GM12875 (cell line): Measurements from ENCODE around the gene CSPG4.

ENCODE experiments used
- H3K4me3 ChIP-seq: one replicate; pipeline ENCODE4 v1.5.1; 2011; ENCODE audit warnings: low read depth, low read length, control low read depth
- CTCF ChIP-seq: IDR thresholded peaks from 2 replicates; pipeline ENCODE4 v1.5.1; 2011; ENCODE audit warnings: low read depth, mild to moderate bottlenecking, control low read depth, inconsistent platforms, low read length, moderate library complexity, borderline replicate concordance; ENCODE audit not compliant: insufficient read depth

CSPG4 gene

DNA sequence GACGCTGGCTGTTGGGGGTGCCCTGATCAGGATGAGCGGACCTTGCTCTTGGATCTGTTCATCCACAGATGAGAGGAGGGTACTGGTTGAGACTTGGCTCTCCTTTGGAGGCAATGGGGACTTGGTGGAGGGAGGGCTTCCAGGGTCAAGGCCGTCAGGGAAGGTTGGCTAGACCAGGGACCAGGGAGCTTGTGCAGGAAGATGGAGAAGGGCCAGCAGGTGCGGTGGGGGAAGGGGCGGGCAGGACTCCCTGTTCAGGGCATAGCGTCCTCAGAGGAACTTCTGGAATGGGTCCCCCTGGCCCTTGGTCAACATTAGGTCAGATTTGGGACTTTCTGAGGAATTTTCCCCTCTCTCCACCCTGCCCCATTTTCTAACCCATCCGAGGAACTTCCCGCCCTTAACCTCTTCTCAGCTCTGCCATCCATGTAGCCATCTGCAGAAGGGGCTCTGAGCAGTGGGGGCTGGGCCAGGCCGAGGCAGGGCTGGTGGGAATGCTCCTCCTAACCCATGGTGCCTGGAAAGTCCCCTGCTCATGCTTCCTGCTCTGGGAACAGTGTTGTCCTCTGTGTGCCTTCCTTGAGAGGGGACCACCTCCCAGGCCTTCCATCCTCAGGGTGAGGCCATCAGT, 53.4 kb downstream of the CSPG4 start:
- TF ChIP-seq CTCF = no peak
- H3K4me3 ChIP-seq = no peak overlapping the region

GRCh38 chr15:75656813-75657212, 55.8 kb downstream of the CSPG4 start:
- no peak for TF ChIP-seq CTCF
- H3K4me3 ChIP-seq = no peak overlapping the region

DNA sequence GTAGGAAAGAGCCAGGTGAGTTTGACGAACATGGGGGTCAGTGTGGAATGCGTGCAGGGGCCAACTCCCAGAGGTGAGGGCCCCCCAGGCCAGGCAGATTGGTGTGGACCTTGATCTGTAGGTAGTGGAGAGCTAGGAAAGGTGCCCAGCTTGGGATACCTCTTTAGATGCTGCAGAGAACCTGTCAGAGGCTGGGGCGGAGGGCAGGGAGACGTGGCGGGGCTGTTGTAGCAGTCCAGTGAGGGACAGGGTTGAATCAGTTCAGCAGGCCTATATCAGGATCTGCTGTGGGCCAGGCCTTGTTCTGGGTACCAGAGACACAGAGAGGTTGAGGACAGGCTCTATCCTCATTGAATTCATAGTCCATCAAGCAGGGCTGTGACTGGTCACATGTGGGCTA, 56.3 kb downstream of the CSPG4 start:
- TF ChIP-seq CTCF = no peak
- no peak overlapping the region for H3K4me3 ChIP-seq

DNA sequence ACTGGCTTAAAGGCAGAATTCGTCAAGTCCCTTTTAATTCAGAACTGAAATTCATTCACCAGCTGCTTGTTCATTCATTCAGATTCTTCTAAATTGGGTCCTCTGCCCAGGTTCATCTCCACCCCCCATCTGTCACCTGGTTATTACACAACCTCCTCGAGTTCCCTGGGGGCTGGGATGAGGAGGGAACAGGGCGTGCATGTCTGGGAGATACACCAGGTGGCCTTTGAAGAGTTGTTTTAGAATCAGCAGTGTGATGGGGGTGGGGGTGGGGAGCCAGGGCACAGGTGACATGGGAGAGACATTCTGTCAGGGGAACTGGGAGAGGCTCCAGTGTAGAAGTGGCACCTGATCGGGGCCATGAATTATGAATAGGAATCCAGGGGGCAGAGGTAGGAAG, 56.7 kb downstream of the CSPG4 start:
- no peak overlapping the region for H3K4me3 ChIP-seq
- TF ChIP-seq CTCF = no peak

DNA sequence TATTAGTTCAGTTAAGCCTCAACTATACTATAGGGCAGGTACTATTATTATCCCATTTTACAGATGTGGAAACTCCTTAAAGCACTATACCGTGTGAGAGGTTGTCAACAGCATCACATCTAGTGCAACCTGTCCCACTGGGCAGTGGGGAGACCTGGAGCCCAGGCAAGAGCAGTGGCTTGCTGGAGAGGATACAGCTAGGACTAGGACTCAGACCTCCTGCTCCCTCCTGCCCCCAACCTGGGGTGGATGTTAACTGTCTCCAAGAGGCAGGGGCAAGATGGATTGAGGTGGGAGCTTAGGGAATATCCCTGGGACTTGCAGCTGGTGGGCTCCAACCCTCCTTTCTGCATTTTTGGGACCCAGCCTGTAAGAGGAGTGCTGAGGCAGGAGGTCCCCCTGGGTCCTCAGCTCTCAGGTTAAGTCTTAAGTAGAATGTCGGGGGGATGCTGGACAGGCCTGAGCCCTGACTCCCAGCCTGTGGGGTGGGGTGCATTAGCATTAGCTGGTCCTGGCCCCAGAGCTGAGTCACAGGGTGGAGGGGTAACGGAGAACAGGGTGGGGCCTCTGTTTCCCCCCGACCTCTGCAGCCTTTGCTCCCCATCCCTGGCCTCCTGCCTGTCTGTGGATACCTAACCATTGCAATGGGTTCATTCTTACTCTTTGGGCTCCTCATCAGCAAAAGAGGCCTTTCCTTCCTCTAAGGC, 58.3 kb downstream of the CSPG4 start:
- no peak for TF ChIP-seq CTCF
- no peak overlapping the region for H3K4me3 ChIP-seq

DNA sequence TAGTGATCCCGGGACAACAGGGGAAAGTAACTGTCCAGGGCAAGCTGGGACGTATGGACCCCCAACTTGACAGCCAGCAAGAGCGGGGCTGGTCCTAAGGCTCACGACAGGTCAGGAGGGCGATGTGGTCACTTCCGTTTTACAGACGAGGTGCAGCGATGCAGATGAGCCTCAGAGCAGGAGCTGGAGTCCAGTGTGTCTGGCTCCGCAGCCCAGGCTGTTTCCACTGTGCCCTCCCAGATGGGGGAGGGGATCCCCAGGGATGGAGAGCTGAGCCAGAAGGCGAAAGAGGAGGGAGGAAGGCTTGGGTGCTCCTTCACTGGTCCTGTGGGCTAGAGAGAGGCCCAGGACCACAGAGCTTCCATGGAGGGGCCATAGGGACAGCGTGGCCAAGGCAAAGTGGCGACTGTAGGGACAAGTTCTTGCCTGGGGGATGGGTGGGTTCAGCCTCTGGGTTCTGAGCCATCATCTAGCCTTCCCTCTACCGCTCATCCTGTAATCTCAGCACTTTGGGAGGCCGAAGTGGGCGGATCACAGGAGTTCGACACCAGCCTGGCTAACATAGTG, 59.2 kb downstream of the CSPG4 start:
- no peak for TF ChIP-seq CTCF
- H3K4me3 ChIP-seq = no peak overlapping the region

DNA sequence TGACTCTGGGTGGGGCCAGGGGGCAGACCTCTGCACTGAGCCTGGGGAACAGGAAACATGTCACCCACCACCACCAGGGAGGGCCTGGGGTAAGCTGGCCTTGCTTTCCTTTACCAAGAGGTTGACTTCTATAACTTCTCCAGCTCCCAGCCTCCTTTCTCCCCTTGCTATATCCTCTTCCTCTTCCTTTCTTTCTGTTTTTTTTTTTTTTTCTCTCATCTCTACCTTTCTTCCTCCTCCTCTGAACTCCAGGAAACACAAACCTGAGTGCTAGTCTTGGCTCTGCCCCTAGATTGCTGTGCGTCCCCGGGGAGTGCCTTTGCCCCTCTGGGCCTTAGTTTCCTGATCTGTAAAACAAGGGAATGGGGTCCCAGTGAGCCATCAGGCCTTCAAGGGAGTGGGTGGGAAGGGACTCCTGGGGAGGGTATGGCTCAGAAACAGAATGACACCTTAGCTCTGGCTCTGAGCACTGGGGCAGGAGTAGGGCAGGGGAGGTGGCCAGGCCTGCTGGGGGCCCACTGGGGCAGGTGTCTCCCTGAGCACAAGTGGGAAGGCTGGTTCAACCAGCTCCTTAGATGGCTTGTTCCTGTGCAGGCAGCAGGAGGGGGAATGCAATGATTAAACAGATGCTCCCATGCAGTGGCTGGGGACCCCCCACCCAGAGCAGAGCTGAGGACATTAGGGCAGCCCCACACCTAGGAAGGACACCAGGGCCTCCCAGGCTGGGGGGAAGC, 60.7 kb downstream of the CSPG4 start:
- H3K4me3 ChIP-seq = no peak overlapping the region
- no peak for TF ChIP-seq CTCF
